NCI-H524 (cell line): ENCODE data around the gene PRDM5.

ENCODE experiments used
- DNase-seq, 2 experiments: peaks; one replicate each; lab custom pipeline; 2025; lab: John Stamatoyannopoulos, UW

PRDM5 gene

DNA sequence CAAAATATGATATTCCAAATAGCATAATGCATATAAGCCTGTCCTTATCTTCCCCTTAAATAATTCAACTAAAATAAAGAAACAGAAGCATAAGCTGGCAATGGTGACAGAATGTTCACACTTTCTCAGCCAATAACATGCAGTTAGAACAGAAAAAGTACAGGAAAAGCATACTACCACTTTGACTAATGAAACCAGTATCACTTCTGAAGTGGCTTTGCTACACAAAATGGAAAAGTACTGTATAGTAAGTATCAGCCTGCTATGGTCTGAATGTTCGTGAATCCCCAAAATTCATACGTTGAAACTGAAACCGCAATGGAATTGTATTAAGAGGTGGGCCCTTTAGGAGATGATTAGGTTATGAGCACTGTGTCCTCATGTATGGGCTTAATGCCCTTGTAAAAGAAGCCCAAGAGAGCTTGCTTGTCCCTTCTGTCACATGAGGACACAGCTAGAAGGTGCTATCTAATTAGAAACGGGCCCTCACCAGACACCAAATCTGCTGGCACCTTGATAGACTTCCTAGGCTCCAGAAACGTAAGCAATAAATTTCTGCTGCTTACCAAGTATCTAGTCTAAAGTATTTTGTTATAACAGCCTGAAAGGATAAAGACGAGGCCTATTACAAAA, 102.6 kb downstream of the PRDM5 start:
- DNase-seq: no peak

DNA sequence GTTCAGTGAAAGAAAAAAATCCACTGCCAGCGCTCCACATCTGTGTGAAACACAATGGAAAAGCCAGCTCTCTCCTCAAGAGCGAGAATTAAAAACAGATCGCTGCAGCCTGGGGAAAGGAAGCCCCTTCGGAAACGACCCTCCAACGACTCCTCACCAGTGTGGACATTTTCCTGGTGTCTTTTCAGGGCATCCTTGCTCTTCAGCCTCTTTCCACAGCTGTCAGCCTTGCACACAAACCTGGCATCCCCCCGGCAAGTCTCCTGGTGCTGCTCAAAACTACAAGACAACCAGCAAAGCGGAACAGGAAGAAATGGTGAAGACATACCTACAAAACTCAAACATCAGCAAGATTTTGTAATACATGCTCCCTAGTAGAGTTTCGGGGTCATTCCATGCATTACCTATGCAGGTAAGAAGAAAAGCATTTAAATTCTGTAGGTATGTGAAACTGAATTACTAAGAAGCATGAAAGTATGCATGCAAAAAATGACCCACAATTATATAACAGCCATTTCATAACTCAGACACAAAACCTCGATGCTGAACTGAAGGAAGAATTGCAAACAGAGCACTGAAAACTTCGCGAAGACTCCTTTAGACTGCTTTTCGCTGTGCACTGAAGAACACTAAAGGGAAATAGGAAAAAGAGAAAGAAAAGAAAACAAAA, 106.1 kb downstream of the PRDM5 start:
- no peak for DNase-seq

DNA sequence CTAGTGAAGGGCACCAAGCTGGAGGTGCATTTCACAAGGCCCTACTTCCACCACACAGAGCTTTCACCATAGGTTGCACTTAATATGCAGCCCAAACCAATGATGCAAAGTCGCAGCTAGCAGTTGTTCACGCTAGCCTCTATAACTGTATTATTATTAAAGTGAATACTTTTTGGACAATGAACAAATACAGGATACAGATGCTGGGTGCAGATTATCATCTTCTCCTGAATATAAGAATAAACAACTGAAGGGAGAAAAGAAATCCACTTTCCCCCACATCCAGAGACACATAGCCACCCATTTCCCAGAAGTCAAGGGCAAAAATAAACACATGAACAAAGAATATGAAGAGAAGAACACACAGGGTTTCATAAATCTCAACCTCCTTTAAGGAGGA, 107.2 kb downstream of the PRDM5 start:
- DNase-seq: no peak

DNA sequence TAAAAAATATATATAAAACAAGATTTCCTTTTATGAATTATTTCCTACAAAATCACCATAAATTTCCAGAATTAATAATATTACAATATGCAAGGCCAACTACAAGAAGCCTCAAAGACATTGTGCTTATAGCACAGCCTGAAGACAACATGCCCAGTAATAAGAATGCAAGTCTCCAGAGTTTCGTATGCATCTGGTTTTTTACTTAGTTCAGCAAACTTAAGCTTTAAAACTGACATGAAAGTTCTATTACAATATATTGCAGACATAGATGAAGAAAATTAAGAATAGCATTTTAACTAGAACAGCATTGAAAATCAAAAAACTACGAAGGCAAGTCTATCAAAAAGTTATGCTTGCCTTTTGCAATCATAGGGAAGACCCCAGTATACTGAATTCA, 107.6 kb downstream of the PRDM5 start:
- no peak for DNase-seq

GRCh38 chr4:120812216-120812615, 110.3 kb downstream of the PRDM5 start:
- DNase-seq: no peak

GRCh38 chr4:120809518-120809917, 113.0 kb downstream of the PRDM5 start:
- DNase-seq: no peak

- DNase-seq: no peak
Observed at GRCh38 chr4:120808475-120809141, 113.9 kb downstream of the PRDM5 start.

DNA sequence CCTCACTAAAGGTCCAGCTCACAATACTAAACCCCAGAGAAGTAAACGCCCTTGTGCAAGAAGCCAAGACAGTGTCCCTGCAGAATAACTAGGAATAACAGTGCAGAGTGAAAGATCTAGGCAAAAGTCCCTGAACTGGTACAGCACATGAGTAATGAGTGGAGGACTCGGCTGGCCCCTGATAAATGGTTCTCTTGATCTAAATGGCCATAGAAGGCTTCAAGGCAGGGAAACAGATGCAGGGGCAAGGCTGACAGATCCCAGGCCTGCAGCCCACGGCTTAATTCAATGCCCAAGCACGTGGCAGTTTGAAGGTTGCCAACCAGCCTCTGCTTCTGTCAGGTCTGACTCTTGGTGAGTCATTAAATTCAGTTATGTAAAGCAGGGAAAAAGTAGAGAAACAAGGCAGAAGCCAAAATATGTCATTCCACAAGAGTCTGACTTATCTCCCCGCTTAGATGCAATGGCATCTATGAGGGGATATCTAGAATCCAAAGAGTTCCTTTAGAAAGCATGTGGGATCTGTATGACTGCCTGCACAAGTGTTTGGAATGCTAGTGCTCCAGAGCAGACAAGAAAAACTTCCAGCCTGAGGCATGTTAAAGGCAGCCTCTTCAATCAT, 121.3 kb downstream of the PRDM5 start:
- no peak for DNase-seq

DNA sequence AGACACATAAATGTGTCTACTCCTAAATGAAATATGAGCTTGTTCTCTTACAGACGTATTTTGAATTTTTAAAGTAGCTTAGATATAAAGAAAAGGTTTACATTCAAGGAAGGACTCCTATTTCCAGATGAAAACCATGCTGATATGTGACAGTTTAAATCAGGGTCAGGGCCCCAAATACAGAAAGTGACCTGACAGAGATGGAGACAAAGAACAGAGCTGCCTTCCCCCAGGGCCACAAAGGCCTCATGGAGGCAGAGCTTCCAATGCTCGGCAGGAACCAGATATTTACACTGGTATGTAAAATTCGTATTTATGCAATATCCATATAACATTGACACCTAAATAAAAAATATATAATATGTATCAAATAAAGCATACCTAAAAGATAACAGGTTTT, 124.0 kb downstream of the PRDM5 start:
- DNase-seq: no peak

DNA sequence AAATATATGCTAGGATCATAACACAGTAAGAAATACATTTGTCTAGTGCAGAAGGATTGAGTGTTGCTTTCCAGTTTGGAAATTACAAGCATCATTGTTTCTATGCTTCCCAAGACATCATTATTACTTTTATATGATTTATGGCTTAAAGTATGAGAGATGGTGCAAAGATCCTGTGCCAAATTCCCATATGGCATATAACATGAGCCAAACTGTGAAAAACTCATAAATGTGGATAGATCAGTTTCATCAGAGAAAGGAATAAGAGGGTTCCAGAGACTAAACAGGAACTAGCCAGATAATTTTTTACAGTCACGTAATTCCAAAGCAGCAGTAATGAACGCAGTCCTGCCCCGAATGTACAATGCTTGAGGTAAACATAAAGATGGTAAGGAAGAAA, 126.3 kb downstream of the PRDM5 start:
- no peak for DNase-seq

DNA sequence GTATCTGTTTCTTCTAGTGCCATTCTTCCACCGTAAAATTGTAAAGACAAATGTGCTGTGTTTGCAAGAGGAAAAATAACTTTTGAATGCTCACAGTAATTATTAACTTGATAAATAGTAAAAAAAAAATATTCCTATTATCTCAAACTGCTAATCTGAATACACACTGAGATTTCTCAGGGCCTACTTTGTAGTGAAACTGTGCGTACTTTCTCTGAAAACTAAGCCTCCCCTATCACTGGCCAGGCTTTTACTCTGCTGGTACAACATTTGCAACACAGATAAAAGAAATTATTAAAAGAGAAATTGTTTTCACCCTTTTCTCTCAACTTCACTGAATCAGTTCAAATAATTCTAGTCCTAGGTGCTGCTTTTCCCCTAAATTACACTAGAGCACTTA, 137.3 kb downstream of the PRDM5 start:
- no peak for DNase-seq

DNA sequence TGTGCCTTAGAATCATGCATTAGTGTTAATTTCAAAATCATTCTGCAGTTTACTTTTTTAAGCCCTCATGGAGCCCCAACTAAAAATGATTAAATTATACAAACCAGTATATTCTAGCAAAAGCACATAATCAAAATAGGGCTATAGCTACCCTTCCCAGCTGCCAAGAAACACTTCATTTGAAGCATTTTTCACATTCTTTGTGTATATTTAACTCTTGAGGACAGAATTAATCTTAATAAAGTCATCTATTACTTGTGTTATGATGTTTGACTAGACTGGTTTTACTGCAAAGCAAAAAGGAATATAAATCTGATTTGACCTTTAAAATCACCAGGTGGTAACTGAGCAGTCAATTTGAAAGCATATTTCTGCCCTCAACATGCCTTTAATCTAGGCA, 145.1 kb downstream of the PRDM5 start:
- no peak for DNase-seq

DNA sequence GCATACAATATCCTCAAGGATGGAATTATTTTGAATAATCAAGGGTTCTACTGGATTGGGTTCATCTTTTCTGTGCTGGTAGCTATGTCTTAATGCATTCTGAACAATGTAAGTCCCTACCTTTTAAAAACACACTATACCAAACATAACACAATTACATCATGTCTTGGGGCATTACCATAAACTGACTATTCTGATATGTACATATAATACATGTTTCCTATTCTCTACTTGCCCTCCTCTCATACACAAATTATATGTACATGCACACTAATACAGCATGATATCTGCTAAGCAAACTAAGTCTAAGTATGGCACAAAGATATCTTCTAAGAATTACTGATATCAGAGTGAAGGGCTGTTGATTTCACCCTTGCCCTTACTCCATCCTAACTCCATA, 147.1 kb downstream of the PRDM5 start:
- no peak for DNase-seq

DNA sequence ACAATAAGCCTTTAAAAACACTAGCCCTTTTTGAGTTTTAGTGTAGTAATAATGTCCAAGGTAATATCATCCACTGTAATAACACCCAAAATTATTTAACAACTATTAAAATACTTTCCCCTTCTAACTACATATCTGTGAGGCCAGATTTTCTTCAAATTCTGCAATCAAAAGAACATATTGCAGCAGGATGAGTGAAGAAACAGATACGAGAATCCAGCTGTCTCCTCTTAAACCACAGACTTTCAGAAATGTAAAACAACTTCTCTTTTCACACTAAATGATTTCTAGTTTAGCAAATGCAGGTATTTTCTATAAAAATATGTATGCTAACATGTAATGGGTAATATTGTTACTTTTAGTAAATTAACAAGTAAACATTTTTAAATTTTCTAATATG, 148.9 kb downstream of the PRDM5 start:
- no peak for DNase-seq

DNA sequence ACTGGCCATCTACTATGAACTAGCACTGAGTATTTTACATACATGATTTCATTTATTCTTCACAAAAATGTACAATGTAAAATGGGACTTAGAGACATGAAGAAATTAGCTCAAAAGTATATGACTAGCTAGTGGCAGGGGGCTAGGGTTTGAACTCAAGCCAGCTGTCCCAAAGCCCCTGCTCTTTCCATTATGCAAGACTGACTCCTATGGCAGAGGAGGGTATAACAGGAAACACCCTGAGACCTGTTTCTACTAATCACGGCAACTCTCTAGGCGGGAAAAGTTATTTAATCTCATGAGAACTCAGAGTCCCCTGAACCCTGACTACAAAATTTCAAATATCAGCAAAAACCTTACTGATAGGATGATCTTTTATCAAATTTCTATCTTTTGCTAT, 150.6 kb downstream of the PRDM5 start:
- no peak for DNase-seq

- DNase-seq: no peak
Observed at GRCh38 chr4:120770897-120771296, 151.6 kb downstream of the PRDM5 start.

DNA sequence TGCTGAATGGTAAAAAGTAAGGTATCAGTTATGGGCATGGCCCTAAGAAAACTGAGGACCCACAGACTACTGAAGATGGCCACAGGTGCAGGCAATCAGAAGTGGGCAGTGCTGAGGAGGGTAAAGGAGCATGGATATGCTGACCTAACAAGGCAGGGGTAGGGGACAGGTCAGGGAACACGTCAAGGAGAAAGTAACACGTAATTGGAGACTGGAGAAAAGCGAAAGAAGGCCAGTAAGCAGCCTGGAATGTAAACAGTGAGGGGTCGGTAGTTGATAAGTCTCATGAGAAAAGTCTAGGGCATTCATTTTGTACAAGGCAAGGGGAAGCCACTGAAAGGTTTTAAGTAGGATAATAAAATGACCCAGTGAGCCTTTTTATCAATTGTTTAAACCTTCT, 153.3 kb downstream of the PRDM5 start:
- no peak for DNase-seq

DNA sequence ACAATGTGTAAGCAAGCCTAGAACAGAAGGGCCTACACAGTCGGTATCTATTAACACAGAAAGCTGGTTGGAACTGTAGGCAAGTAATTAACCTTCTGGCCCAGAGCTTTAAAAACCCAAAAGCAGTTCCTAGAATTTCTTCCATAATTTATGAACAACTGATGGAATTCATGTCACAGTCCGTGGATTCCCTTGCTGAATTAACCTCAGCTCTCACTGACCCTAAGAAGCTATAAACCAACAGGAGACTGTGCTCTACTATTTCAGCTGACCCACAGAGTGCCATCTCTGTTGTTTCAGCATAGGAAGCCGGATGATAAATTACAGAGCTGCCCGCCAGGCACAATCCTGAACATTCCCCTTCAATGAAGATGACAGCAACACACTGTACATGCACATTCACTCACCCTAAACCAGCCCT, 157.3 kb downstream of the PRDM5 start:
- no peak for DNase-seq

GRCh38 chr4:120763650-120764049, 158.9 kb downstream of the PRDM5 start:
- DNase-seq: no peak

DNA sequence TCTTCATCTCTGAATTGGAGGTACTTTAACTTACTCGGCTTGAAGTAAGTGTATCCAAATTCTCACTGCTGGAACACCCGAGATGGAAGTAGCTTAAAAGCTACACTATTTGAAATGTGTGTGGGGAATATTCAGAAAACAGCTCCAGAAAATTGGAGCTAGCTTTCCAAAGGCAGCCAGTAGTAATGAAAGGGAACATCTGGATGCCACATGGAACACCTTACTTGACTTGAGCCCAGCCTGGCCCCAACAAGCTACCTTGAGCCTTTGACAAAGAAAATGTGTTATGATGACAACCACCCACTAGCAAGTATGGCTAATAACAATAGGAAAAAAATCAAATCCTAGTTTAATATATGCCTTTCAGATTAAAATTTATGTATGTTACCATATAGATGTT, 161.5 kb downstream of the PRDM5 start:
- no peak for DNase-seq

DNA sequence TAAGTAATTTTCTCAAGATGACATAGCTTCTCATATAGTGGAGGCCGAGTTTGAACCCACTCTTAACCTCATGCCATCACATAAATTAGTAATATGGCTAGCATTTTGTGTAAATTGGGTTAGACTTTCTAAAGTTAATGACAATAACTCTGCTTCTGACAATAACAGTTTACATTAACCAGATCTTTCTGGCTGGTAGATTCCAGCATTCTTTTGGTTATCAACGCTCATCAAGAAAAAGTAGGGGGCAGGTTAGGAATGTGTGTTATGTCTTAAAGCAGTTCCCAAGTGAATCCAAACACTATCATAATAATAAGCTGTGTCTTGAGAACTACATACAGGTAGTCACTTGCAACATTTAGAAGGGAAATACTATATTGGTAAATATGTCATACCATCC, 162.5 kb downstream of the PRDM5 start:
- DNase-seq: no peak

GRCh38 chr4:120755864-120756263, 166.7 kb downstream of the PRDM5 start:
- no peak for DNase-seq

DNA sequence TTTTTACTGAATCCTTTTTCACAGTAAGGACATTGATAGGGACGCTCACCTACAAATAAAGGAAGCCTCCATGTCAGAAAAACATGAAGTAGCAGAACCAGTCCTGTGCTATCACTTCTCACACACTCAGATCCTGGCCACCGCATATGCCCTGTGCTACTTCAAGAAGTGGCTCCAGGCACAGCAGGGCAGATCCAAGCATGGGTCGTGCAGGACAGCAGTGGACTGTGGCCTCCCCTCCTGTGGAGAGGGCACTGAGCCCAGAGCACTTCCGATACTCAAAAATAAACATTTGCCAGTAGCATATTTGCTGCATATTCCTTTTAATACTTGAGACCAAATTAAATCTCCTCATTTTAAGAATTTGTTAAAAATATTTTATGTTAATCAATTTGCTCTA, 167.9 kb downstream of the PRDM5 start:
- no peak for DNase-seq
